Measurements from ENCODE around the gene GRPEL2. TPM values are rescaled to one million over a fixed set of nuclear protein-coding genes. Genes with fewer than 3 reads are reported as not detected.

Gene GRPEL2
- total RNA-seq, 4 donors from 2014 or later: 9.3 to 20.4 (median 13.3) TPM

- TF ChIP-seq, protein P1, sequence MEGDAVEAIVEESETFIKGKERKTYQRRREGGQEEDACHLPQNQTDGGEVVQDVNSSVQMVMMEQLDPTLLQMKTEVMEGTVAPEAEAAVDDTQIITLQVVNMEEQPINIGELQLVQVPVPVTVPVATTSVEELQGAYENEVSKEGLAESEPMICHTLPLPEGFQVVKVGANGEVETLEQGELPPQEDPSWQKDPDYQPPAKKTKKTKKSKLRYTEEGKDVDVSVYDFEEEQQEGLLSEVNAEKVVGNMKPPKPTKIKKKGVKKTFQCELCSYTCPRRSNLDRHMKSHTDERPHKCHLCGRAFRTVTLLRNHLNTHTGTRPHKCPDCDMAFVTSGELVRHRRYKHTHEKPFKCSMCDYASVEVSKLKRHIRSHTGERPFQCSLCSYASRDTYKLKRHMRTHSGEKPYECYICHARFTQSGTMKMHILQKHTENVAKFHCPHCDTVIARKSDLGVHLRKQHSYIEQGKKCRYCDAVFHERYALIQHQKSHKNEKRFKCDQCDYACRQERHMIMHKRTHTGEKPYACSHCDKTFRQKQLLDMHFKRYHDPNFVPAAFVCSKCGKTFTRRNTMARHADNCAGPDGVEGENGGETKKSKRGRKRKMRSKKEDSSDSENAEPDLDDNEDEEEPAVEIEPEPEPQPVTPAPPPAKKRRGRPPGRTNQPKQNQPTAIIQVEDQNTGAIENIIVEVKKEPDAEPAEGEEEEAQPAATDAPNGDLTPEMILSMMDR (IDR thresholded peaks at IDR 0.05; ENCODE audit: low read depth): no peak
These were observed 34.2 kb upstream of the GRPEL2 start for GRCh38 chr5:149310947-149311658.

DNA sequence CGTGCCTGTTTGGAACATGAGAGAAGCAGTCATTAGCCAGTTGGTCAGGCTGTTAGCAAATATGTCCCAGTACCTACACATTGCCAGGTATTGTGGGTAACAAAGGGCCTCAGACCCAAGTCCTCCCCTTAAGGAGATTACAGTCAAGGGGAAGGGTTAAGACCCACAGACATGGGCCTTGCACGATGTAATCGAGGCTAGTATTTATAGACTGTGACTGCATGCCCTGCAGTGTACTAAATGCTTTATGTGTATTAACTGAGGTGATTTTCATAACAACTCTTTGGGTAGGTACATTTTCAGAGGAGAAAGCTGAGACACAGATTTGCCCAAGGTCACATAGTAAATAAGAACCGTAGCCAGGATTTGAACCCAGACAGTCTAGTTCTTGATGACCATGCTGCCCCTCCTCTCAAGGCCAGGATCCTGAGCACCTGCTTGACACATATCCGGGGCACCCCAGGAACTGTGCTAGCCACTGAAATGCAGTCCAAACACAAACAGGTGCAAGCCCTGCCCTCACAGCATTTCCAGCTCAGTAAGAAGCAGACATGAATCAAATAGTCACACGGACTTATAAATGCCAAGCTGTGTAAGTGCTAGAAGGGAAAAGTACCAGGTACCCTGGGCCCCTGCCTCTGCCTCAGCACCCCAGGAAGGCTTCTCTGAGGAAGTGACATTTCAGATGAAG, 32.0 kb upstream of the GRPEL2 start:
- TF ChIP-seq, protein P1 (IDR thresholded peaks at IDR 0.05; ENCODE audit: low read depth): no peak

DNA sequence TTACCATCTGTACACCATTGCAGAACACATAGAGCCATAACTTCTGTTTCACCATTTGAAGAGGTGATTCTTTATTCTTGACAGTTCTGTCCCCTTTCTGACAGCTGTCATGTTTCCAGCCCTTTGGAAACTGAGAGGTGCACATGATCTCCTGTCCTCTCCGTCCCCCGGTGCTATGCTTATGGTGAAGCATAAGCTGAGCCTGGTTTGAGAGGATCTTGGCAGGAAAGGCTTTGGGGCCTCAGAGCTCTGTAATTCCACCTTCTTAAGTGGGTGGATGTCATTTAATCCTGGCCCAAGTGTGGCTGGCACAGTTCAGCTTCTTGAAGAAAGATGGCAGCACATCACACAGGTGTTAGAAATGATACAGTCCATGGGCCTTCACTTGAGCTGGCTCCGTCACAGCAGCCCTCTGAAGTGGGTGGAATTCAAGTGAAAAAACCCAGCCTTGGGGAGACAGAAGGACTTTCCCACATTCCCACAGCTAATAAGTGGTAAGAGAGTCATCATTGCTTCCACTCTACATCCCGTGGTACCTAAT, 30.7 kb upstream of the GRPEL2 start:
- TF ChIP-seq, protein P1 (IDR thresholded peaks at IDR 0.05; ENCODE audit: low read depth): no peak

GRCh38 chr5:149315753-149316152, 29.5 kb upstream of the GRPEL2 start:
- TF ChIP-seq, protein P1 (IDR thresholded peaks at IDR 0.05; ENCODE audit: low read depth): no peak

DNA sequence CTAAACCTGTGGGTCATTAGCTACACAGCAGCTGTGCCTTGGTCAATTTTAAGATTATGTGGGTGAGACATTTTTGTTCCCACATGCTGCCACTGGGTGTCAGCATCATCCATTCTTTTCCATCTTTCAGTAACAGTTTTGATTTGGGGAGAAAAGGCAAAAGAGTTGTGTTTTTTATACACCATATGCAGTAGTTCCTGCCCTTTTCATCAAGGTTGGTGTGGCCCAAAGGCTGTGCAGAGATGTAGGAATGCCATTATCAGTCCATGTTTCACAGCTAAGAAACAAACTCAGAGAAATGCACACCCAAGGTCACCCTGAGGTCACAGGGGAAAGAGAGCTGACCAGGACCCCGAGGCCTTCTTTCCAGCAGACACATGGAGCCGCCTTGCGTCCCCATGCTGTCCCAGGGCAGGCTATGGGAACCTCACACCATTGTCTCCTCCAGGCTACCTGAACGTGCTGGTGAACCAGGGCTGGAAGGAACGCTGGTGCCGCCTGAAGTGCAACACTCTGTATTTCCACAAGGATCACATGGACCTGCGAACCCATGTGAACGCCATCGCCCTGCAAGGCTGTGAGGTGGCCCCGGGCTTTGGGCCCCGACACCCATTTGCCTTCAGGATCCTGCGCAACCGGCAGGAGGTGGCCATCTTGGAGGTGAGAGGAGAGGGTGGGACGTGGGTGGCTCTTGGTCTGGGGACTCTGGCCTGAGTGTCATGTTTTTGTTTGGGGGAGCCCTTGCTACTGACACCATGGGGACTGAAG, 27.8 kb upstream of the GRPEL2 start:
- TF ChIP-seq, protein P1 (IDR thresholded peaks at IDR 0.05; ENCODE audit: low read depth): no peak

GRCh38 chr5:149319174-149319573, 26.1 kb upstream of the GRPEL2 start:
- TF ChIP-seq, protein P1 (IDR thresholded peaks at IDR 0.05; ENCODE audit: low read depth): no peak
